GM18870 (cell line): Measurements from ENCODE around the gene ZNF391.
"Not testable (repeated sequence)": the region's sequence is repeated elsewhere in the genome, so short reads cannot be mapped to it uniquely, and the experiment has no call there.

Source experiments
- ATAC-seq: cut with Tn5 transposase; IDR thresholded peaks from one replicate; pipeline ENCODE4 v1.9.1; 2021; ENCODE audit warnings: moderate library complexity; ENCODE audit not compliant: unreplicated experiment

The ZNF391 gene

DNA sequence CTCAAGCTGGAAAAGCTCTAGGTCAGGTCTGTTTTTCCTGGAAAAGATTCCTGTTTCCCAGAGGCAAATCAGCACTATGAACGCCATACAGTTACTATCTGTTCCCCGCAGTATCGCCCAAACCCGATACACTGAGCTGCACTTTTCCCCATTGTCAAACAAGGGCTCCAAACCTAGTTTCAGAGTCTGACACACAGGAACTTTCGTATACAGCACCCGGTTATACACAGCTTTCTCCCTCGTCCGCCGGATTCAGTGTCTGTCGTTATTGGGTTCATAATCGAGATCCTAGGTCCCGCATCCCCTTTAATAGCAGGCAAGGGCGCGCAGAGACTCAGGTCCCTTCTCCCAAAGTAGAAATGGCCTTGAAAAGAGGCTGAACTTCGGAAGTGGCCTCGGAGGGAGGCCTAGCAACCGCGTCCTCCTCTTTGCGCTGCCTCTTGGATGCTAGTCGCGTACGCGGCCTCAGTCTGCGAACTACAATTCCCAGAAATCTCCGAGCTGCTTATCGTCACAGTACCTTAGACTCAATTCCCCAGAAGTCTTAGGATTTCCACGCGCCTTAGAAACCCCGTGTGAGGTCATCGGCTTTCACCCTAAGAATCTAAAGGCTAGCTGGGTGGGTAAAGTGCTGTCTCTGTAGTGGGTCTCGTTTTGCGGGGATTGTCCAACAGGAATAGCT, 34.2 kb downstream of the ZNF391 start:
- ATAC-seq: no peak

DNA sequence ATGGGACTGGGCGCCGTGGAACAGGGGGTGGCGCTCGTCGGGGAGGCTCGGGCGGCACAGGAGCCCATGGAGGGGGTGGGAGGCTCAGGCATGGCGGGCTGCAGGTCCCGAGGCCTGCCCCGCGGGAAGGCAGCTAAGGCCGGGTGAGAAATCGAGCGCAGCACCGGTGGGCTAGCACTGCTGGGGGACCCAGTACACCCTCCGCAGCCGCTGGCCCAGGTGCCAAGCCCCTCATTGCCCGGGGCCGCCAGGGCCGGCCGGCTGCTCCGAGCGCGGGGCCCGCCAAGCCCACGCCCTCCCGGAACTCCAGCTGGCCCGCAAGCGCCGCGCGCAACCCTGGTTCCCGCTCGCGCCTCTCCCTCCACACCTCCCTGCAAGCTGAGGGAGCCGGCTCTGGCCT, 36.3 kb downstream of the ZNF391 start:
- ATAC-seq: not testable (repeated sequence)

DNA sequence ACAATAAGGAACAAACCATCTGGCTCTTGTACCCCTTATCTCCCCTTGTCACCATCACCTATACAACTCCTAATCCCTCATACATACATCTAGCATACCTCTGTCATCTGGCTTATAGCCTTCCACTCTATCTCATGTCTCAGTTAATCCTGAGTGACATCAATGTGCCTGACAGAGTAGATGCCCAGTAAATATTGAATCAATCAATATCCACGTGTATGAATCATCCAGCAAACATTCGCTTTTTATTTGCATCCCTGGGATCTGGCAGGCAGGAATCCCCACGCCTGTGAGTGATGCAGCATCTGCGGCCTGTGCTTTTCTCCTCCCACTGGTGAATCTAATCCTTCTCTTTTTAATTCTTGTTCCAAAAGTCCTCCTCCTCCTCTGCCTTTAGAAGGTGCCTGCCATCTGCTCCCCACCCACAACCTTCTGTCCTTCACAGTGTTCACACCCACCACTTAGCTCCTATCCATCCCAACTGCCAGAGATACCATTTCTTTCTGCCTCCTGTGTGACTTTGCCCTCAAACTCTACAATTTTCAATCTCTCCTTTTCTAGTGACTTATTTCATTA, 37.6 kb downstream of the ZNF391 start:
- ATAC-seq: no peak

DNA sequence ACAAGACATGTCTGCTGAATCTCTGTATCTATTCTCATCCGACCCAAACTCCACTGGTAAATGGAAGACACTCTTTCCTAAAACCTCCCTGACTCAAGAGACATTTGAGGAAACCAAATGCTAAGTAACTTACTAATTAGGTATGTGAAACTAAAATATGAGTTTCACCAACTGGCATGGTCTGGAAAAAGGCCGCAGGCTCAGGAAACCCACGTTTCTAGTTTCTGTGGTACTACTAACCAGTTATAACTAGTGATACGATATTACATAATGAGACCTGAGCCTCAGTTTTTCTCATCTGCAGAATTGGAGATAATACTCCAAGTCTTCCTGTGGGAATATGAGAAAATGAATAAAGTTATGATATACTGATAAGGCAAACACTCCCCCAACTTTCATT, 39.9 kb downstream of the ZNF391 start:
- no peak for ATAC-seq

DNA sequence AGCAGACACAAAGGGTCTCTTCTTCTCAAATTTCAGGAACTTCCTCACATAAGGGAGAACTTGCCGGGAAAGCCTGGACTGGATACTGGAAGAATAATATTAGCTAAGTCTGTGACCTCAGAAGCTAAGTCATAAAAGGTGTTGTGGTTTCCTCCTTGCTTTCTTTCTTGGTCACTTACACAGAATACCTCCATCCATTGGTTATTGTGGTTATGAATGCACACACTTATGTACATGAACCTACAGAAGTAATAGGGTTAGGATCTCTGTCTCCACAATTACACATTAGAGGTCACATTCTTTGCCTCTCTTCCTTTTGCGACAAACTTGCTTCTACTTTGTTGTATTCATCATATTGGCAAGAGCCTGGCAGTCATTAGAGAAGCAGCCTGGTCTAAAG, 40.4 kb downstream of the ZNF391 start:
- no peak for ATAC-seq

DNA sequence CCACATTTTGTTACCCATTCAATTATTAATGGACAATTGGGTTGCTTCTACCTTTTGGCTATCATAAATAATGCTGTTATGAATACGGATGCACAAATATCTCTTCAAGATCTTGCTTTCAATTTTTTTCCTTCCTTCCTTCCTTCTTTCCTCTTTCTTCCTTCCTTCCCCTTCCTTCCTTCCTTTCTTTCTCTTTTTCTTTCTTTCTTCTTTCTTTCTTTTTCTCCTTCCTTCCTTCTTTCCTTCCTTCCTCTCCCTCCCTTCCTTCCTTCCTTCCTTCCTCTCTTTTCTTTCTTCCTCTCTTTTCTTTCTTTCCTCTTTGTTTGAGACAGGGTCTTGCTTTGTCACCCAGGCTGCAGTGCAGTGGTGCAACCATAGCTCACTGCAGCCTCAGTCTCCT, 45.2 kb downstream of the ZNF391 start:
- no peak for ATAC-seq

DNA sequence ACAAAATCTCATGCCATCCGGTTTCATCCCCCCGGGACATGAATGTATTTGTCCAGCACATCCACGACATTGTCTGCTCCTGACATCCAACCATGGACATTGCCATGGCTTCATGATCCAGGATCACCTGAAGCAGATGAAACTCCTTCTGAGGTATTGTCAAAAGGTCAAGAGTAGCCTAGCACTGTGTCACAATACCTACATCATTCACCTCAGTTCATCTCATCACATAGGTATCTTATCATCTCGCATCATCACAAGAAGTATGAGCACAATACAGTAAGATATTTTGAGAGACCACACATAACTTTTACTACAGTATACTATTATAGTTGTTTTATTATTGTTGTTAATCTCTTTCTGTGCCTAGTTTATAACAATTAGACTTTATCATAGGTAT, 50.8 kb downstream of the ZNF391 start:
- no peak for ATAC-seq

DNA sequence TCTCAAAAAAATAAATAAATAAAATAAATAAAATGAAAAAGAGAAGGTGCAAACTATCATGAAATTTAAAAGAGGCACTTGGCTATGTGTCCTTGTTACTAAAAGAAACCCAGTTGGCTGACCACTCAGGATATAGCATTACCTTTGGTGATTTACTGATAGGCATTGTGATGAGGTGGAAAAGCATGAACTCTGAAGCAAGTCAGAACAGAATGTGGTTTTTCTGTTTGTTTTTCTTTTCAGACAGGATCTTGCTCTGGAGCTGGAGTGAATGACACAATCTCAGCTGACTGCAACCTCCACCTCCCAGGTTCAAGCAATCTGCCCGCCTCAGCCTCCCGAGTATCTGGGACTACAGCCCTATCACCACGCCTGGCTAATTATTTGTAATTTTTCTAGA, 52.4 kb downstream of the ZNF391 start:
- no peak for ATAC-seq

DNA sequence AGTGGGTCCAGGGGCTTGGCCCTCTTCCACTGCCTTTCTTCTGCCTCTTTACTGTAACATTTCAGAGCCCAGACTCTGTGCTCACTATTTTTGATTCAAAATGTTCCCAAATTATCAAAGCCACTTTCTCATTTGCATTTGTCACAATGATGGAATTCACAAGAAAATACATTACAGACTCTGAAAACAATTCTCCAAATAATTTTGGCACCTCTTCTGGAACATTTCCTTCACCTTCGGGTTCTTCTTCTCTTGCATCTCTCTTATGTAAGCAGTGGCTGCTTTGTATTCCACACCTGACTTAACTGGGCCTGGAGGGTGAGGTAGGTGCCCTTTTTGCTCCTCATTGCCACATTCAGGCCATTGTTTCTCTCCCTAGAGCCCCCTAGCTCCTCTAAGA, 54.4 kb downstream of the ZNF391 start:
- ATAC-seq: no peak

DNA sequence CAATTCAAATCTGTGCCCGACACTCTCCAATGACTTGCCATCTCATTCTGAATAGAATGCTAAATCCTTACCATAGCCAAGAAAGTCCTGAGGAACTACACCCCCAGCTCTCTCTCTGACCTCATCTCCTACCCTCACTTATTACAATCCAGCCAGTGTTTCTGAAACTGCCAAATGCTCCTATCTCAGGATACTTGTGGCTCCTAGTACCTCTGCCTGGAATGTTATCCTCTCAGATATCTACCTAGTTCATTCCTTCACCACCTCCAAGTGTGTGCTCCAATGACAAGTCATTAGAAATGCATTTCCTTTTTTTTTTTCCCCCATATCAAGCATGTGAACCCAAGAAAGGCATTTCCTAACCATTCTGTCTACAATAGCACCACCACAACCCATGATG, 59.9 kb downstream of the ZNF391 start:
- no peak for ATAC-seq

DNA sequence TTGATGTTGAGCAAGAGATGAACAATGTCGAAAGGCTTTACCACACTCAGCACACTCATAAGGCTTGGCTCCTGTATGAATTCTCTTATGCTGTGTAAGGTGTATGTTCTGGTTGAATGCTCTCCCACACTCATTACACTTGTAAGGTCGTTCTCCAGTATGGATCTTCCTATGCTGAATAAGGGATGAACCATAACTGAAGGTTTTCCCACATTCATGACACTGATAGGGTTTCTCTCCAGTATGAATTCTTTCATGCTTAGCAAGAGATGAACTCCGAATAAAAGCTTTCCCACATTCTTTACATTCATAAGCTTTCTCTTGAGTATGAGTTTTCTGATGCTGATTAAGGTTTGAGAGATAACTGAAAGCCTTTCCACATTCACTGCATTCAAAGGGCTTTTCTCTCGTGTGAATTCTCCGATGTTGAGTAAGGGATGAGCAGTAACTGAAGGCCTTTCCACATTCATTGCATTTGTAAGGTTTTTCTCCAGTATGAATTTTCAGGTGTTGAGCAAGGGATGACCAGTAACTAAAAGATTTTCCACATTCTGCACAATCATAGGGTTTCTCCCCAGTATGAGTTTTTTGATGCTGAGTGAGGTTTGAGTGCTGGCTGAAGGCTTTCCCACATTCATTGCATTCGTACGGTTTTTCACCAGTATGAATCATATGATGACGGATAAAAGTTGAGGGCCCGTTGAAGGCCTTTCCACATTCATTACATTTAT, 63.3 kb downstream of the ZNF391 start:
- ATAC-seq: no peak

DNA sequence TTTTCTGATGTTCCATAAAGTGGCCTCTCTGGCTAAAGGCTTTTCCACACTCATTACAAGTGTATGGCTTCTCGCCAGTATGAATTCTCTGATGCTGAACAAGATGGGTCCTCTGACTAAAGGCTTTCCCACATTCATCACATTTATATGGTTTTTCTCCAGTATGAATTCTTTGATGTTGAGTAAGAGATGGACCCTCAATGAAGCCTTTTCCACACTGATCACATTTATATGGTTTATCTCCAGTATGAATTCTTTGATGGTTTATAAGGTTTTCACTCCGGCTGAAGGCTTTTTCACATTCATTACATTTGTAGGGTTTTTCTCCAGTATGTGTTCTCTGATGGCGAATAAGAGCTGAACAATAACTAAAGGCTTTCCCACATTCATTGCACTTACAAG, 63.9 kb downstream of the ZNF391 start:
- ATAC-seq: no peak
